WERI-Rb-1 (cell line): ENCODE measurements around the gene FAM72B.
"Not testable (repeated sequence)": the region's sequence is repeated elsewhere in the genome, so short reads cannot be mapped to it uniquely, and the experiment has no call there.

Experiments
- DNase-seq: peaks from one replicate; pipeline ENCODE4 v3.0.0-alpha.2; 2020
- H3K27ac ChIP-seq: fragments of 250-450 bp; sonication (Bioruptor Pico); 2 replicates; pipeline ENCODE4 v1.5.1; 2020; ENCODE audit warnings: mild to moderate bottlenecking, moderate library complexity
- H3K27me3 ChIP-seq: fragments of 250-450 bp; sonication (Bioruptor Pico); 2 replicates; pipeline ENCODE4 v1.5.1; 2021; ENCODE audit warnings: mild to moderate bottlenecking, low read depth, moderate library complexity; ENCODE audit not compliant: insufficient read depth, severe bottlenecking
- H3K36me3 ChIP-seq: fragments of 250-450 bp; sonication (Bioruptor Pico); 2 replicates; pipeline ENCODE4 v1.5.1; 2020; ENCODE audit warnings: mild to moderate bottlenecking, moderate library complexity
- H3K4me3 ChIP-seq: 2 replicates; pipeline ENCODE4 v1.5.1; 2011; ENCODE audit warnings: low read depth, mild to moderate bottlenecking, control low read depth, low read length
- H3K9me3 ChIP-seq: fragments of 250-450 bp; sonication (Bioruptor Pico); 2 replicates; pipeline ENCODE4 v1.5.1; 2021; ENCODE audit warnings: mild to moderate bottlenecking, moderate library complexity; ENCODE audit not compliant: severe bottlenecking

Gene FAM72B

GRCh38 chr1:121184290-121185127 is at the start of gene FAM72B, which contains the start of gene SRGAP2C:
TSS of gene FAM72B (minus strand) at chr1:121184340. CDS start at chr1:121183489, 851 bp downstream.
TSS of gene SRGAP2C (plus strand) at chr1:121184975. CDS start at chr1:121187447, 2,472 bp downstream.
- not testable (repeated sequence) for H3K9me3 ChIP-seq, H3K36me3 ChIP-seq, H3K27me3 ChIP-seq
- Histone ChIP-seq H3K27ac (peak within 1 kb of the TSS; percentile 72), H3K4me3 (peak within 1 kb of the TSS; percentile 42)
- peak; percentile 97 for DNase-seq

- H3K27ac ChIP-seq, H3K36me3 ChIP-seq: not testable (repeated sequence)
These were observed 48.4 kb upstream of the FAM72B start for GRCh38 chr1:121232445-121233125.

GRCh38 chr1:121230636-121231035 is 46.5 kb upstream of the FAM72B start:
- not testable (repeated sequence) for H3K27ac ChIP-seq, H3K4me3 ChIP-seq, DNase-seq, H3K9me3 ChIP-seq, H3K27me3 ChIP-seq, H3K36me3 ChIP-seq

More at GRCh38 chr1:121232445-121233125, 48.4 kb upstream of the FAM72B start:
- H3K4me3 ChIP-seq, DNase-seq, H3K27me3 ChIP-seq, H3K9me3 ChIP-seq: not testable (repeated sequence)

GRCh38 chr1:121227544-121228330 is 43.6 kb upstream of the FAM72B start:
- H3K27me3 ChIP-seq, DNase-seq, H3K36me3 ChIP-seq, H3K27ac ChIP-seq, H3K4me3 ChIP-seq, H3K9me3 ChIP-seq: not testable (repeated sequence)

GRCh38 chr1:121226925-121227324 is 42.8 kb upstream of the FAM72B start:
- DNase-seq, H3K27me3 ChIP-seq, H3K9me3 ChIP-seq, H3K27ac ChIP-seq, H3K4me3 ChIP-seq, H3K36me3 ChIP-seq: not testable (repeated sequence)

DNA sequence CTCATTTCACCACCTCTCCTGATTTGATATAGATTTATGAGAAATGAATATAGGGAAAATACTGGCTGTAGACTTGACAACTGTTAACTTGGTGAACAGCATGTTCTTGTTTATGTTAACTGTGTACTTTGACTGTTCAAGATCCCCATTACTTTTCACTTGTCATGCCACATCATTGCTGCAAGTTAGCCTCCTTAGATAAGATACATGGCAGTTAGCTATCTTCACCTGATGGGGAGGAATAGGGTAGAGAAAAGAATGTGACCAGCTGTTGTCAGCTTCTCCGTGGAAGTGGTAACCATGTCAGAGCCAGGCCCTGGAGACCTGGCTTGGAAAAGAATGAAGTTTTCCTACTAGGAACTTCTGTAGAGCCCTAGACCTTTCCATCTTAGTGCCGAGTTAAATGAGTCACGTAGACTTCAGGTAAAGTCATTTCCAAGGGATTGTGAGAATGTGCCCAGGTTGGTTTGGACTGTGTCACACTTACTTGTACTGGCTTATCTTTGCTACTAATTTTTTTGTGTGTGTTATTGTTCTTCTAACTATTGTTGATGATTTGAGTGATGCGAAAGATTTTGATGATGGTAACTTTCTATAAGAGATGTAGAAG is 42.3 kb upstream of the FAM72B start:
- DNase-seq, H3K27ac ChIP-seq, H3K27me3 ChIP-seq, H3K36me3 ChIP-seq, H3K9me3 ChIP-seq, H3K4me3 ChIP-seq: not testable (repeated sequence)

DNA sequence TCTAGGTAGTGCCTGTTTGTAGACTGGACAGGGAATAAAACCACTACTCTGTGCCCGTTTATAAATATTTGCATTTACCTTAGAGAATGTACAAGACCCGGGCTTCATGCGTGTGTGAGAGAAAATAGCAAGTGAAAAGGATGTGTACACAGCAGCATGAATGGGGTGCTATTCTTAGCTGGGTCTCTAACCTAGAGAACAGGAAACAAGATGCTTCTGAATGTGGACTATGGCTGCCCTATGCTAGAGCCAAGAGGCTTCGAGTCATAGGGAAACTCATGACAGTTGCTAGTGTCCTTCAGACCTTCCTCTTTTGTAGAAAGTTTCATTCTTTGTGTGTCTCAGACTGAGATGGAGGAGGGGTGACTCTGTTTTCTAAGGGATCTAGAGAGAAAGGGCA is 40.6 kb upstream of the FAM72B start:
- H3K9me3 ChIP-seq, H3K4me3 ChIP-seq, H3K27ac ChIP-seq: not testable (repeated sequence)

GRCh38 chr1:121221770-121222169 is 37.6 kb upstream of the FAM72B start:
- not testable (repeated sequence) for H3K27ac ChIP-seq, H3K27me3 ChIP-seq, H3K9me3 ChIP-seq, DNase-seq, H3K36me3 ChIP-seq, H3K4me3 ChIP-seq

More for the DNA sequence above, 40.6 kb upstream of the FAM72B start:
- H3K36me3 ChIP-seq, DNase-seq, H3K27me3 ChIP-seq: not testable (repeated sequence)

DNA sequence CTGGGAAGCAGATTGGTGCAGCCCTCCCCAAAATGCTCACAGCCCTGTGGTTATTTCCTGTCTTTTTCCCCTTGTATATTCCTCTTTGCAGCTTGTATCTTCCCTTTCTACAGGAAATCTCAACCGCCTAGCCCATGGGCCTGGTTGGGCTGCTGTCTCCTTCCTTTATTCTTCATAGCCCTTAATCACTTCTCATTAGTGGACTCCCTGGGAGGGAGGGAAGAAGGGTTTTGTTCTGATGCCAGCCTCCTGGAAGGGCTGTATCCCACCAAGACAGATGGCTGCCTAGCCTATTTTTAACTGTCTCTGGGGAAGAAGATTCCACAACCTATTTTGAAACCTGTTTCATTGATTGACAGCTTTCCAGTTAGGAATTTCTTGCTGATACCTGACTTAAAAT is 32.5 kb upstream of the FAM72B start:
- H3K9me3 ChIP-seq, H3K27me3 ChIP-seq, DNase-seq, H3K36me3 ChIP-seq, H3K4me3 ChIP-seq, H3K27ac ChIP-seq: not testable (repeated sequence)

GRCh38 chr1:121215699-121216417 is 31.7 kb upstream of the FAM72B start:
- not testable (repeated sequence) for H3K9me3 ChIP-seq, DNase-seq, H3K4me3 ChIP-seq, H3K36me3 ChIP-seq, H3K27me3 ChIP-seq, H3K27ac ChIP-seq

DNA sequence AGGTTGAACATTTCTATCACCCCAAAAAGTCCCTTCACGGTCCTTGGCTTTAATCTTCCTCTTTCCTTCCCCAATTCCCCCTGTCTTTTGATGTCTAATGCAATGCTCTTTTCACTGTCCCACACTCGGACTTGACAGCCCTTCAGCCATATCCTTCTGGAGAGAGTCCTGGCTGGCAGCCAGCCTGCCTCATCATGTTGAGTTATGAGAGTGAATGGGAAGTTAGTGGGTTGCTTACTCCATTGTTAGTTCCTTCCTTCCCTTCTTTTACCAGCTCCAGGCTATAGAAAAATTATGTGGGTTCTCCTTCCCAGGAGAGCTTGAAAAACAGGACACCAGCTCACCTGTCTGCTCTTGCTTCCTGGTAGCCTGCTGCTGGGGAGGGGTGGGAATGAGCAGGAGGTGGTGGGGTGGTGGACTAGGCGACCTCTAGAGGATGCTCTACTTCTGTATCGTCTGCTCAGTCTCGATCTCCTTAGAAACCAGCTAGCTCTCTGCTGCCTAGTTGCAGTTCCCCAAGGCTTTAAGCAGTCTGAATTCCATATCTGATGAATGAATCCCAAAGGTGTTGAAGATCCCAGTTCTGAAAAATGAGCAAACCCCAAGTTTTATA is 30.5 kb upstream of the FAM72B start:
- H3K9me3 ChIP-seq, H3K4me3 ChIP-seq, H3K27me3 ChIP-seq, H3K27ac ChIP-seq, H3K36me3 ChIP-seq: not testable (repeated sequence)
- DNase-seq = peak; percentile 51

- peak; percentile 72 for DNase-seq
- H3K27me3 ChIP-seq, H3K27ac ChIP-seq, H3K4me3 ChIP-seq, H3K9me3 ChIP-seq, H3K36me3 ChIP-seq: not testable (repeated sequence)
These were observed 29.4 kb upstream of the FAM72B start for GRCh38 chr1:121213491-121213890.

- H3K36me3 ChIP-seq, H3K27ac ChIP-seq, DNase-seq, H3K4me3 ChIP-seq, H3K27me3 ChIP-seq, H3K9me3 ChIP-seq: not testable (repeated sequence)
These were observed 26.6 kb upstream of the FAM72B start for GRCh38 chr1:121210778-121211177.
